ENCODE results near the gene BIN1. TPM values are rescaled to one million over a fixed set of nuclear protein-coding genes. Genes with fewer than 3 reads are reported as not detected.

The BIN1 gene
- total RNA-seq, 1 experiment from 2014 or later: 42.5 TPM

- no peak for TF ChIP-seq ZSCAN18 (CRISPR knock-in tag; IDR thresholded peaks at IDR 0.05)
- TF ChIP-seq USF1 (CRISPR knock-in tag; IDR thresholded peaks at IDR 0.05): no peak; the same call in 1 of the 2 replicates
- peak; percentile 70; the same call in 1 of the 2 replicates for TF ChIP-seq ETV6 (CRISPR knock-in tag; IDR thresholded peaks at IDR 0.05)
- TF ChIP-seq ZNF425 (CRISPR knock-in tag; conservative IDR thresholded peaks at IDR 0.05): no peak
- TF ChIP-seq MLX (CRISPR knock-in tag; IDR thresholded peaks at IDR 0.05): no peak
- no peak for TF ChIP-seq ZNF263 (CRISPR knock-in tag; IDR thresholded peaks at IDR 0.05; ENCODE audit: low read depth)
Observed at GRCh38 chr2:127025359-127026166, 81.4 kb downstream of the BIN1 start (continued).

GRCh38 chr2:127024769-127025358, 82.1 kb downstream of the BIN1 start:
- Mint-ChIP-seq H3K27me3 (ENCODE audit: low read depth) (peaks cover 12% of the 10 kb centered on the region), H3K36me3 (no peaks in the 10 kb centered on the region), H3K9me3 (peaks cover 10% of the 10 kb centered on the region; the same call in 1 of the 2 replicates), H3K4me3 (peak overlapping the region; percentile 77), H3K4me1 (peaks cover 9% of the 10 kb centered on the region), H3K27ac (no peak overlapping the region)
- DNase-seq (ENCODE audit: low spot score) (peak; percentile 79), ATAC-seq (peak; percentile 89)
- POLR2A ChIA-PET: no interaction called here
- CTCF ChIA-PET: interaction anchor here (0.6 to 2.9 kb wide), 11 partner anchors 11 to 497 kb away, joined by 3 to 16 read pairs (median 5); no protein-coding TSS in a partner anchor
- 0 out of 2 replicates have a peak, but pooled peaks have one; percentile 36 for TF ChIP-seq TCF7 (CRISPR knock-in tag; IDR thresholded peaks at IDR 0.05; ENCODE audit: low read depth)
- TF ChIP-seq KAT7 (CRISPR knock-in tag; IDR thresholded peaks at IDR 0.05; ENCODE audit: borderline replicate concordance): 0 out of 2 replicates have a peak, but pooled peaks have one; percentile 23
- no peak for TF ChIP-seq ESRRA (CRISPR knock-in tag; IDR thresholded peaks at IDR 0.05; ENCODE audit: borderline replicate concordance)
- TF ChIP-seq E2F4 (CRISPR knock-in tag; IDR thresholded peaks at IDR 0.05; ENCODE audit: borderline replicate concordance, low read depth): no peak
- peak; percentile 33; the same call in 1 of the 2 replicates for TF ChIP-seq USF2 (CRISPR knock-in tag; IDR thresholded peaks at IDR 0.05)
- 0 out of 2 replicates have a peak, but pooled peaks have one; percentile 10 for TF ChIP-seq CREB1 (CRISPR knock-in tag; IDR thresholded peaks at IDR 0.05)
- 0 out of 2 replicates have a peak, but pooled peaks have one; percentile 16 for TF ChIP-seq ZNF263 (CRISPR knock-in tag; IDR thresholded peaks at IDR 0.05; ENCODE audit: low read depth)
- no peak; the same call in 1 of the 2 replicates for TF ChIP-seq ZNF317 (CRISPR knock-in tag; IDR thresholded peaks at IDR 0.05; ENCODE audit: borderline replicate concordance, low read depth)
- TF ChIP-seq SMAD3 (CRISPR knock-in tag; IDR thresholded peaks at IDR 0.05; ENCODE audit: borderline replicate concordance): 0 out of 2 replicates have a peak, but pooled peaks have one; percentile 23
- TF ChIP-seq ZNF281 (CRISPR knock-in tag; IDR thresholded peaks at IDR 0.05): 0 out of 2 replicates have a peak, but pooled peaks have one; percentile 8
- peak; percentile 54; the same call in 1 of the 2 replicates for TF ChIP-seq MAX (CRISPR knock-in tag; IDR thresholded peaks at IDR 0.05)
